Breast epithelium (tissue), 4 donors: ENCODE measurements around the gene AHSG. TPM values are rescaled to one million over a fixed set of nuclear protein-coding genes. Genes with fewer than 3 reads are reported as not detected.

ENCODE experiments used
- DNase-seq, 2 donors: peaks; one replicate each; pipeline ENCODE4 v3.0.0-alpha.2; 2019; ENCODE audit warnings: low spot score in 2 of 2
- H3K27ac ChIP-seq, 2 donors: fragments of 200-600 bp; sonication (generic) in 1 of 2; one replicate each; pipeline ENCODE4 v1.5.1; 2016 to 2019; ENCODE audit warnings: mild to moderate bottlenecking in 1 of 2
- H3K27me3 ChIP-seq, 2 donors: fragments of 200-600 bp; sonication (generic) in 1 of 2; one replicate each; pipeline versions ENCODE4 v1.5.1 to v1.6.0; 2017 to 2019; ENCODE audit warnings: control low read depth in 1 of 2, mild to moderate bottlenecking in 1 of 2
- H3K36me3 ChIP-seq: fragments of 200-600 bp; one replicate; pipeline ENCODE4 v1.5.1; 2019
- H3K4me1 ChIP-seq, 2 donors: fragments of 200-600 bp; sonication (generic); one replicate each; pipeline ENCODE4 v1.5.1; 2016 to 2019; ENCODE audit warnings: control low read depth in 1 of 2
- H3K4me3 ChIP-seq, 3 donors: fragments of 200-600 bp; sonication (generic); 1 replicate in 2 of 3; 2 replicates in 1 of 3; pipeline ENCODE4 v1.5.1; 2016 to 2019; ENCODE audit warnings: mild to moderate bottlenecking in 3 of 3, moderate library complexity in 2 of 3
- H3K9me3 ChIP-seq, 2 donors: fragments of 200-600 bp; sonication (generic) in 1 of 2; one replicate each; pipeline ENCODE4 v1.5.1; 2016 to 2019; ENCODE audit warnings: control low read depth in 1 of 2
- CTCF ChIP-seq, 3 donors: fragments of 450-650 bp; IDR thresholded peaks; one replicate each; pipeline ENCODE4 v1.5.1; 2016 to 2017; ENCODE audit warnings: antibody characterized with exemption in 3 of 3, mild to moderate bottlenecking in 3 of 3, moderate library complexity in 3 of 3
- POLR2A ChIP-seq: fragments of 450-650 bp; IDR thresholded peaks from one replicate; pipeline ENCODE4 v1.6.1; 2016; ENCODE audit warnings: antibody characterized with exemption, mild to moderate bottlenecking, moderate library complexity
- POLR2AphosphoS5 ChIP-seq, 3 donors: sonication (generic); formaldehyde crosslinking; IDR thresholded peaks; one replicate each; pipeline ENCODE4 v1.6.1; 2017; ENCODE audit warnings: antibody characterized with exemption in 3 of 3
- intact Hi-C: fragments of 100-400 bp; cut with DNase I; formaldehyde crosslinking; loops from one replicate; pipeline ENCODE4 v1.15.1; 2023; ENCODE audit warnings: low total_unique reads
- total RNA-seq, 3 donors: library from RNA; depleted of rRNA; stranded (reverse); fragments of >200 nt; gene quantifications; one replicate each; pipeline ENCODE4 v1.1.0, GENCODE V29; 2016

The AHSG gene
- total RNA-seq, 3 donors from 2014 or later, result not detected

- Histone ChIP-seq H3K9me3 (no peaks in the 10 kb centered on the region), H3K4me3 (peak overlapping the region; percentile 80 to 96 (median 92)), H3K36me3 (peaks cover 4% of the 10 kb centered on the region), H3K27me3 (no peaks in the 10 kb centered on the region), H3K27ac (peak overlapping the region; percentile 93 to 96), H3K4me1 (peaks cover 4 to 5% of the 10 kb centered on the region in 2 donors)
- DNase-seq, result no peak
- intact Hi-C loops, result no loop called here
- TF ChIP-seq POLR2AphosphoS5 (IDR thresholded peaks at IDR 0.05) (no peak), CTCF (IDR thresholded peaks at IDR 0.05) (no peak), POLR2A (no peak)
Measured at GRCh38 chr3:186569779-186570095, 43.1 kb upstream of the AHSG start.

GRCh38 chr3:186570096-186570940, 42.5 kb upstream of the AHSG start, which contains the start of gene DNAJB11:
Gene DNAJB11 (plus strand): TSS chr3:186570720. CDS start chr3:186570898, 178 bp downstream.
- Histone ChIP-seq H3K27me3 (no peaks in the 10 kb centered on the region), H3K4me1 (peaks cover 4 to 5% of the 10 kb centered on the region in 2 donors), H3K9me3 (no peaks in the 10 kb centered on the region), H3K27ac (peak within 1 kb of the TSS; percentile 93 to 96), H3K36me3 (peaks cover 7% of the 10 kb centered on the region), H3K4me3 (peak within 1 kb of the TSS; percentile 80 to 96 (median 92))
- DNase-seq, result peak; percentile 99
- peak; percentile 59 for TF ChIP-seq POLR2A
- TF ChIP-seq CTCF (IDR thresholded peaks at IDR 0.05), result no peak
- TF ChIP-seq POLR2AphosphoS5 (IDR thresholded peaks at IDR 0.05), result peak; percentile 17 to 84 (median 83)
- intact Hi-C loops, result no loop called here

- peaks cover 4 to 5% of the 10 kb centered on the region in 2 donors for H3K4me1 ChIP-seq
Measured at GRCh38 chr3:186570941-186571643, 41.8 kb upstream of the AHSG start.

GRCh38 chr3:186571644-186572013, 41.2 kb upstream of the AHSG start:
- Histone ChIP-seq H3K9me3 (no peaks in the 10 kb centered on the region), H3K36me3 (peaks cover 7% of the 10 kb centered on the region), H3K27ac (no peak overlapping the region), H3K27me3 (no peaks in the 10 kb centered on the region), H3K4me1 (peaks cover 4 to 5% of the 10 kb centered on the region in 2 donors), H3K4me3 (peak overlapping the region; percentile 80 to 96 (median 92))
- DNase-seq, result no peak
- intact Hi-C loops, result no loop called here
- TF ChIP-seq POLR2AphosphoS5 (IDR thresholded peaks at IDR 0.05), result no peak
- TF ChIP-seq POLR2A, result no peak
- no peak for TF ChIP-seq CTCF (IDR thresholded peaks at IDR 0.05)

More at GRCh38 chr3:186570941-186571643, 41.8 kb upstream of the AHSG start:
- Histone ChIP-seq H3K27me3 (no peaks in the 10 kb centered on the region), H3K4me3 (peak overlapping the region; percentile 80 to 96 (median 92)), H3K9me3 (no peaks in the 10 kb centered on the region), H3K27ac (peak overlapping the region; percentile 93 to 96), H3K36me3 (peaks cover 7% of the 10 kb centered on the region)
- TF ChIP-seq POLR2AphosphoS5 (IDR thresholded peaks at IDR 0.05) (no peak), CTCF (IDR thresholded peaks at IDR 0.05) (no peak), POLR2A (no peak)
- intact Hi-C loops, result no loop called here
- no peak for DNase-seq

- no peaks in the 10 kb centered on the region for H3K9me3 ChIP-seq
- H3K4me1 ChIP-seq, result no peaks in the 10 kb centered on the region
- H3K27ac ChIP-seq, result no peak overlapping the region
- peaks cover 7% of the 10 kb centered on the region for H3K36me3 ChIP-seq
- no peak for DNase-seq
- TF ChIP-seq CTCF (IDR thresholded peaks at IDR 0.05) (no peak), POLR2A (no peak), POLR2AphosphoS5 (IDR thresholded peaks at IDR 0.05) (no peak)
- H3K4me3 ChIP-seq, result no peak overlapping the region
- H3K27me3 ChIP-seq, result no peaks in the 10 kb centered on the region
- intact Hi-C loops, result no loop called here
Measured at GRCh38 chr3:186577521-186577920, 35.3 kb upstream of the AHSG start.
